ENCODE results near the gene KCNG2.

Gene KCNG2

GRCh38 chr18:79825913-79826312, 28.2 kb downstream of the KCNG2 start:
- no peaks in the 10 kb centered on the region for H3K27me3 ChIP-seq (ENCODE audit: low read length)
- no peak overlapping the region for H3K27ac ChIP-seq (ENCODE audit: low read depth, low read length)
- H3K4me2 ChIP-seq (ENCODE audit: low read depth, low read length, poor library complexity, severe bottlenecking): no peak overlapping the region
- TF ChIP-seq EZH2phosphoT487 (conservative IDR thresholded peaks at IDR 0.05; ENCODE audit: low read length) (no peak), CTCF (IDR thresholded peaks at IDR 0.05; ENCODE audit: insufficient read depth, low read length, poor library complexity, severe bottlenecking) (no peak)
- no peaks in the 10 kb centered on the region for H3F3A ChIP-seq (ENCODE audit: insufficient read depth)
- no peaks in the 10 kb centered on the region for H4K20me1 ChIP-seq (ENCODE audit: low read depth, low read length)
- no peak overlapping the region for H3K9ac ChIP-seq (ENCODE audit: low read length)
- no peaks in the 10 kb centered on the region for H3K9me3 ChIP-seq (ENCODE audit: insufficient read depth, low read length)
- H3K9me2 ChIP-seq (replicated peaks; ENCODE audit: insufficient read depth, low read length): no peaks in the 10 kb centered on the region
- H2AFZ ChIP-seq (ENCODE audit: low read depth, low read length, severe bottlenecking): no peak overlapping the region
- H3K36me3 ChIP-seq (ENCODE audit: low read length): no peaks in the 10 kb centered on the region
- H3K79me2 ChIP-seq (ENCODE audit: insufficient read depth, low read length): no peaks in the 10 kb centered on the region
- no peak overlapping the region for H3K4me3 ChIP-seq (ENCODE audit: insufficient read depth, low read length, poor library complexity, severe bottlenecking)

- no peaks in the 10 kb centered on the region for H4K20me1 ChIP-seq (ENCODE audit: low read depth, low read length)
- TF ChIP-seq EZH2phosphoT487 (conservative IDR thresholded peaks at IDR 0.05; ENCODE audit: low read length) (no peak), CTCF (IDR thresholded peaks at IDR 0.05; ENCODE audit: insufficient read depth, low read length, poor library complexity, severe bottlenecking) (no peak)
- no peak overlapping the region for H3K9ac ChIP-seq (ENCODE audit: low read length)
- no peak overlapping the region for H3K4me2 ChIP-seq (ENCODE audit: low read depth, low read length, poor library complexity, severe bottlenecking)
- H3K9me2 ChIP-seq (replicated peaks; ENCODE audit: insufficient read depth, low read length): no peaks in the 10 kb centered on the region
- H3K4me3 ChIP-seq (ENCODE audit: insufficient read depth, low read length, poor library complexity, severe bottlenecking): no peak overlapping the region
- no peaks in the 10 kb centered on the region for H3K36me3 ChIP-seq (ENCODE audit: low read length)
- H3K79me2 ChIP-seq (ENCODE audit: insufficient read depth, low read length): no peaks in the 10 kb centered on the region
- H2AFZ ChIP-seq (ENCODE audit: low read depth, low read length, severe bottlenecking): no peak overlapping the region
- H3K9me3 ChIP-seq (ENCODE audit: insufficient read depth, low read length): no peaks in the 10 kb centered on the region
- no peak overlapping the region for H3K27ac ChIP-seq (ENCODE audit: low read depth, low read length)
- no peaks in the 10 kb centered on the region for H3K27me3 ChIP-seq (ENCODE audit: low read length)
- H3F3A ChIP-seq (ENCODE audit: insufficient read depth): no peaks in the 10 kb centered on the region
These were observed 29.2 kb downstream of the KCNG2 start for GRCh38 chr18:79826966-79827365.

GRCh38 chr18:79828258-79828657, 30.5 kb downstream of the KCNG2 start:
- no peaks in the 10 kb centered on the region for H3K27me3 ChIP-seq (ENCODE audit: low read length)
- H3K79me2 ChIP-seq (ENCODE audit: insufficient read depth, low read length): no peaks in the 10 kb centered on the region
- no peak overlapping the region for H3K9ac ChIP-seq (ENCODE audit: low read length)
- no peaks in the 10 kb centered on the region for H4K20me1 ChIP-seq (ENCODE audit: low read depth, low read length)
- no peaks in the 10 kb centered on the region for H3K9me2 ChIP-seq (replicated peaks; ENCODE audit: insufficient read depth, low read length)
- no peaks in the 10 kb centered on the region for H3F3A ChIP-seq (ENCODE audit: insufficient read depth)
- no peak overlapping the region for H3K27ac ChIP-seq (ENCODE audit: low read depth, low read length)
- TF ChIP-seq CTCF (IDR thresholded peaks at IDR 0.05; ENCODE audit: insufficient read depth, low read length, poor library complexity, severe bottlenecking) (no peak), EZH2phosphoT487 (conservative IDR thresholded peaks at IDR 0.05; ENCODE audit: low read length) (no peak)
- H3K36me3 ChIP-seq (ENCODE audit: low read length): no peaks in the 10 kb centered on the region
- H2AFZ ChIP-seq (ENCODE audit: low read depth, low read length, severe bottlenecking): no peak overlapping the region
- no peak overlapping the region for H3K4me3 ChIP-seq (ENCODE audit: insufficient read depth, low read length, poor library complexity, severe bottlenecking)
- no peaks in the 10 kb centered on the region for H3K9me3 ChIP-seq (ENCODE audit: insufficient read depth, low read length)
- no peak overlapping the region for H3K4me2 ChIP-seq (ENCODE audit: low read depth, low read length, poor library complexity, severe bottlenecking)

Measured in SU-DHL-6 (cell line).